SJSA1 (cell line): ENCODE measurements around the gene INPP5B. TPM values are rescaled to one million over a fixed set of nuclear protein-coding genes. Genes with fewer than 3 reads are reported as not detected.

Source experiments
- DNase-seq, 2 experiments: peaks; one replicate each; pipeline ENCODE4 v3.0.0-alpha.2; 2015 to 2020; ENCODE audit warnings: low spot score in 2 of 2, low read depth in 1 of 2
- H3K27ac ChIP-seq: fragments of 250-450 bp; sonication (Bioruptor Pico); 2 replicates; pipeline ENCODE4 v1.5.1; 2020; ENCODE audit warnings: mild to moderate bottlenecking, moderate library complexity
- H3K27me3 ChIP-seq: fragments of 250-450 bp; sonication (Bioruptor Pico); replicated peaks from 2 replicates; pipeline ENCODE4 v1.5.1; 2020; ENCODE audit warnings: mild to moderate bottlenecking, moderate library complexity
- H3K36me3 ChIP-seq: fragments of 250-450 bp; sonication (Bioruptor Pico); 2 replicates; pipeline ENCODE4 v1.5.1; 2020; ENCODE audit warnings: mild to moderate bottlenecking
- H3K4me1 ChIP-seq: fragments of 250-450 bp; sonication (Bioruptor Pico); replicated peaks from 2 replicates; pipeline ENCODE4 v1.6.1; 2021; ENCODE audit warnings: mild to moderate bottlenecking
- H3K4me3 ChIP-seq: fragments of 250-450 bp; sonication (Bioruptor Pico); 2 replicates; pipeline ENCODE4 v1.5.1; 2020; ENCODE audit warnings: mild to moderate bottlenecking
- H3K9me3 ChIP-seq: fragments of 250-450 bp; sonication (Bioruptor Pico); replicated peaks from 2 replicates; pipeline ENCODE4 v1.5.1; 2020; ENCODE audit warnings: mild to moderate bottlenecking
- total RNA-seq: library from RNA; depleted of rRNA; stranded (reverse); fragments of >200 nt; shearing (Covaris generic); gene quantifications from 2 replicates; pipeline ENCODE4 v1.2.3, GENCODE V29; 2014

INPP5B gene
- total RNA-seq, 1 experiment from 2014 or later: 18.7 TPM

GRCh38 chr1:37954316-37954971, 7.6 kb upstream of the INPP5B start:
- H3K4me3 ChIP-seq: no peak overlapping the region
- H3K4me1 ChIP-seq: peaks cover 15% of the 10 kb centered on the region
- no peaks in the 10 kb centered on the region for H3K9me3 ChIP-seq
- no peaks in the 10 kb centered on the region for H3K27me3 ChIP-seq
- H3K36me3 ChIP-seq: peaks cover 31% of the 10 kb centered on the region
- DNase-seq: no peak
- no peak overlapping the region for H3K27ac ChIP-seq

GRCh38 chr1:37952738-37953137, 5.9 kb upstream of the INPP5B start:
- Histone ChIP-seq H3K36me3 (peaks cover 16% of the 10 kb centered on the region), H3K4me1 (no peaks in the 10 kb centered on the region), H3K27ac (no peak overlapping the region), H3K9me3 (no peaks in the 10 kb centered on the region), H3K4me3 (no peak overlapping the region), H3K27me3 (no peaks in the 10 kb centered on the region)
- DNase-seq: no peak

GRCh38 chr1:37951783-37952624, 5.2 kb upstream of the INPP5B start:
- no peak for DNase-seq
- Histone ChIP-seq H3K4me3 (no peak overlapping the region), H3K27ac (no peak overlapping the region), H3K9me3 (no peaks in the 10 kb centered on the region), H3K36me3 (peaks cover 11% of the 10 kb centered on the region), H3K4me1 (peaks cover 4% of the 10 kb centered on the region), H3K27me3 (no peaks in the 10 kb centered on the region)

GRCh38 chr1:37951041-37951782, 4.4 kb upstream of the INPP5B start:
- Histone ChIP-seq H3K27ac (no peak overlapping the region), H3K36me3 (peaks cover 3% of the 10 kb centered on the region), H3K4me3 (no peak overlapping the region), H3K4me1 (peaks cover 10% of the 10 kb centered on the region), H3K27me3 (no peaks in the 10 kb centered on the region), H3K9me3 (no peaks in the 10 kb centered on the region)
- DNase-seq: no peak

- H3K36me3 ChIP-seq: peaks cover 4% of the 10 kb centered on the region; the same call in 1 of the 2 replicates
- DNase-seq: no peak
- H3K27me3 ChIP-seq: no peaks in the 10 kb centered on the region
- H3K9me3 ChIP-seq: no peaks in the 10 kb centered on the region
- peaks cover 20% of the 10 kb centered on the region for H3K4me1 ChIP-seq
- H3K27ac ChIP-seq: no peak overlapping the region
- H3K4me3 ChIP-seq: no peak overlapping the region
Measured at GRCh38 chr1:37949524-37950152, 2.8 kb upstream of the INPP5B start.

GRCh38 chr1:37948841-37949240, 2.0 kb upstream of the INPP5B start:
- Histone ChIP-seq H3K36me3 (peaks cover 4% of the 10 kb centered on the region; the same call in 1 of the 2 replicates), H3K4me1 (peaks cover 20% of the 10 kb centered on the region), H3K27me3 (no peaks in the 10 kb centered on the region)

GRCh38 chr1:37948166-37948565, 1.3 kb upstream of the INPP5B start:
- Histone ChIP-seq H3K27ac (no peak overlapping the region), H3K36me3 (peaks cover 8% of the 10 kb centered on the region; the same call in 1 of the 2 replicates), H3K9me3 (no peaks in the 10 kb centered on the region), H3K27me3 (no peaks in the 10 kb centered on the region), H3K4me3 (no peak overlapping the region), H3K4me1 (peaks cover 20% of the 10 kb centered on the region)
- no peak for DNase-seq

More at GRCh38 chr1:37948841-37949240, 2.0 kb upstream of the INPP5B start:
- Histone ChIP-seq H3K9me3 (no peaks in the 10 kb centered on the region), H3K4me3 (no peak overlapping the region), H3K27ac (no peak overlapping the region)
- DNase-seq: no peak

GRCh38 chr1:37947364-37947763, 511 bp upstream of the INPP5B start:
- DNase-seq: no peak
- H3K4me1 ChIP-seq: peaks cover 20% of the 10 kb centered on the region
- no peaks in the 10 kb centered on the region for H3K27me3 ChIP-seq
- H3K9me3 ChIP-seq: no peaks in the 10 kb centered on the region
- peaks cover 12% of the 10 kb centered on the region; the same call in 1 of the 2 replicates for H3K36me3 ChIP-seq
- no peak overlapping the region for H3K27ac ChIP-seq
- peak overlapping the region; percentile 56 for H3K4me3 ChIP-seq

- DNase-seq: peak in 1 of 2 experiments; percentile 58
- peaks cover 20% of the 10 kb centered on the region for H3K4me1 ChIP-seq
- H3K36me3 ChIP-seq: peaks cover 15% of the 10 kb centered on the region; the same call in 1 of the 2 replicates
- peak overlapping the region; percentile 56 for H3K4me3 ChIP-seq
- no peaks in the 10 kb centered on the region for H3K9me3 ChIP-seq
- peak overlapping the region; percentile 65 for H3K27ac ChIP-seq
- no peaks in the 10 kb centered on the region for H3K27me3 ChIP-seq
Measured at GRCh38 chr1:37945743-37946702, 830 bp downstream of the INPP5B start.

- Histone ChIP-seq H3K36me3 (peaks cover 18% of the 10 kb centered on the region; the same call in 1 of the 2 replicates), H3K4me1 (peaks cover 20% of the 10 kb centered on the region), H3K4me3 (no peak overlapping the region), H3K27ac (no peak overlapping the region), H3K27me3 (no peaks in the 10 kb centered on the region), H3K9me3 (no peaks in the 10 kb centered on the region)
- DNase-seq: no peak
Measured at GRCh38 chr1:37945251-37945650, 1.6 kb downstream of the INPP5B start.

GRCh38 chr1:37944816-37945215, 2.0 kb downstream of the INPP5B start:
- Histone ChIP-seq H3K9me3 (no peaks in the 10 kb centered on the region), H3K4me1 (peaks cover 20% of the 10 kb centered on the region), H3K27me3 (no peaks in the 10 kb centered on the region), H3K27ac (no peak overlapping the region), H3K4me3 (no peak overlapping the region), H3K36me3 (peaks cover 18% of the 10 kb centered on the region; the same call in 1 of the 2 replicates)
- DNase-seq: no peak

- Histone ChIP-seq H3K4me3 (no peak overlapping the region), H3K27ac (no peak overlapping the region), H3K36me3 (peaks cover 18% of the 10 kb centered on the region; the same call in 1 of the 2 replicates), H3K4me1 (peaks cover 20% of the 10 kb centered on the region), H3K9me3 (no peaks in the 10 kb centered on the region), H3K27me3 (no peaks in the 10 kb centered on the region)
- DNase-seq: no peak
Measured at GRCh38 chr1:37944086-37944763, 2.6 kb downstream of the INPP5B start.
